Glomerular visceral epithelial cell (primary cell): ENCODE data around the gene YIPF6.
"Not testable (repeated sequence)": the region's sequence is repeated elsewhere in the genome, so short reads cannot be mapped to it uniquely, and the experiment has no call there.

Source experiments
- DNase-seq: peaks from one replicate; pipeline ENCODE4 v3.0.0-alpha.2; 2016; ENCODE audit errors: extremely low spot score

Gene YIPF6

GRCh38 chrX:68506649-68507048 lies 7.8 kb downstream of the YIPF6 start:
- no peak for DNase-seq

- DNase-seq = peak; percentile 1
Measured at GRCh38 chrX:68508799-68509198, 9.9 kb downstream of the YIPF6 start.

- DNase-seq = peak; percentile 42
Measured at GRCh38 chrX:68511255-68511654, 12.4 kb downstream of the YIPF6 start.

- not testable (repeated sequence) for DNase-seq
Measured at GRCh38 chrX:68524680-68525079, 25.8 kb downstream of the YIPF6 start.

DNA sequence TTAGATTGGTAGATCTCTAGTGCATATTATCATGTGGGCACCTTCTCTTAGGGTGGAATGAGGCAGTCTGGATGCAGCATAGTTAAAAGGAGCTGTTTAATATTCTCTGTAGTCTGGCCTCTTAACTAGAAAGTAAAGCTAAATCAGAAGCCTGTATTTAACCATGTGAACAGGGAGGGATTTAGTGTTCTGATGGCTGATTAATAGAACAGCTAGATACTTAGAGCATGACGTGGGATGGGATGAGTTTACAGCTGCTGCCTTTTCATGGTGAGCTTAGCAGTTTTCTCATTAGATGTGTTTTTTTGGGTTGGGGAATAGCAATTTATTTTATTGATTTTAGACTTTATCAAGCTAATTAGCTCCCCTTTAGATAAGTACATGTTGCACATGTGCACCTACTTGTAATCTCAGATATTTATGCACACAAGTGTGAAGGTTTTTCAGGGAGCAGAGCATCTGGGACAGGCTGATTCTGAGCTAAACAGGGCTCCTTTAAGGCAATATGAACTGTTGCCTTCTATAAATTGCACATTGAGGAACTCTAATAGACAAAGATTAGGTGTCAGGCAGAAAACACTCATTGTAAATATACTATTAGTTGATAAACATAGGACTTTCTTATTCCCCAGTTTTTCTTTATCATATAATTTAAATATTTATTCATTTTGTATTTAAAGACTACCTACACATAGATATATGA lies 34.1 kb downstream of the YIPF6 start:
- DNase-seq = no peak

- DNase-seq = no peak
Measured at GRCh38 chrX:68533656-68534055, 34.8 kb downstream of the YIPF6 start.

DNA sequence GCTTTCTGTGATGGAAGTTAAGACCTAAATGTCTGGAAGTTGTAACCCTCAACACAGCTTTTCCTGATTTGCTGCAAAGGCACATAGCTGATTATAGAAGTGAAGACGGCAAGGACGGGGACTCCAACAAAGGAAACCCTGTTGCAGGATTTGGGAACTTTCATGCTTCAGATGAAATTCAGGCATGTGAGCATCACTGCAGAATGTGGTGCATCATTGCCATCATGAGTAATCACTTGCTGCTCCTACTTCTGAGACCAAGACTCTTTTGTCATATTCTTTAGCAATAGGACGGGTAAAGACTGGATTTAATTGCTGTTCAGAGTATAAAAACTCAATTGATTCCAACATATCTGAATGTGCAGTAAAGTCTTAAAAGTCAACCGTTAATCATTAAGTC lies 35.8 kb downstream of the YIPF6 start:
- no peak for DNase-seq

GRCh38 chrX:68536429-68536828 lies 37.6 kb downstream of the YIPF6 start:
- DNase-seq = no peak

DNA sequence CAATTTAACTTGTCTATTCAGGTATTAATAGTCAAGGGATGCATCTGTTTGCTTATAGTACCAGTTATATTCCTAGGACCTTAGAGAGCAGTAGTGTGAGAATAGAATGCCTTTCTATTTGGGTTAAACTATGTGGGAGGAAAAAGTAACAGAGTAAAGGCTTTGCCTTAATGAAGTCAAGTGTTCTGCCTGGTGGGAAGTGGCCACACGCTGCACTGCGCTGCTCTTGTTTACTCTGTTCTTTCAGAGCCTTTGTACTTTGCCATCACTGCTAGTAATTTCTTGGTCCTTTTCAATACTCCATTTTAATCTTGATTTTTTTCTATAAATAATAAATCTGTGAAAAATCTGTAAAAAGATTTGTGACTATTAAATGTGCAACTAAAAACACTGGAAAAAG lies 38.0 kb downstream of the YIPF6 start:
- DNase-seq = no peak

GRCh38 chrX:68550193-68550592 lies 51.3 kb downstream of the YIPF6 start:
- DNase-seq = no peak

- DNase-seq = no peak
Measured at GRCh38 chrX:68556036-68556435, 57.2 kb downstream of the YIPF6 start.

DNA sequence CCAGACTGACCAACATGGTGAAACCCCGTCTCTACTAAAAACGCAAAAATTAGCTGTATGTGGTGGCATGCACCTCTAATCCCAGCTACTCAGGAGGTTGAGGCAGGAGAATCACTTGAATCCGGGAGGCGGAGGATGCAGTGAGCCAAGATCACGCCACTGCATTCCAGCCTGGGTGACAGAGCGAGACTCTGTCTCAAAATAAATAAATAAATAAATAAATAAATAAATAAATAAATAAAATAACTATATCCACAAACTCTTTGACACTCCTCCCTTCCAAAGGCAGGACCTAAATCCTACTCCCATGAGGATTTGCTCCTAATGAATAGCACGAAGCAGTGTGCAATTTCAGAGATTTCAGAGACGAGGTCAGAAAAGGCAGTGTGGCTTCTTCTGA lies 58.3 kb downstream of the YIPF6 start:
- DNase-seq = not testable (repeated sequence)

DNA sequence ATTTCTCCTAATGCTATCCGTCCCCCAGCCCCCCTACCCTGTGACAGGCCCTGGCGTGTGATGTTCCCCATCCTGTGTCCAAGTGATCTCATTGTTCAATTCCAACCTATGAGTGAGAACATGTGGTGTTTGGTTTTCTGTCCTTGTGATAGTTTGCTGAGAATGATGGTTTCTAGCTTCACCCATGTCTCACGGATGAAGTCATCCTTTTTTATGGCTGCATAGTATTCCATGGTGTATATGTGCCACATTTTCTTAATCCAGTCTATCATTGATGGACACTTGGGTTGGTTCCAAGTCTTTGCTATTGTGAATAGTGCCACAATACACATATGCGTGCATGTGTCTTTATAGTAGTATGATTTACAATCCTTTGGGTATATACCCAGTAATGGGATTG lies 61.1 kb downstream of the YIPF6 start:
- DNase-seq = not testable (repeated sequence)

GRCh38 chrX:68568136-68568535 lies 69.3 kb downstream of the YIPF6 start:
- DNase-seq = no peak

- no peak for DNase-seq
Measured at GRCh38 chrX:68570598-68570997, 71.7 kb downstream of the YIPF6 start.

DNA sequence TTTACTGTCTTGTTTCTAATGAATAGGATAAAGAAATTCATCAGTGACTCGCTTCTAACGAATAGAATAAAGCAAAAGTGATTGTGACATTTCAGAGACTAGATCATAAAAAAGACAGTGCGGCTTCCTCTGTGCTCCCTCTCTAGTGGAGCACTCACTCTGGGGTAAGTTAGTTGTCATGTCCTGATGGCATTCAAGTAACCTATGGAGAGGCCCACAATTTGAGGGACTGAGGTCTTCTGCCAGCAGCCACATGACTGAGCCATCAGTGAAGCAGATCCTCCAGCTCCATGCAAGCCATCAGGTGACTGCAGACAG lies 72.4 kb downstream of the YIPF6 start:
- no peak for DNase-seq

GRCh38 chrX:68571610-68572311 lies 72.9 kb downstream of the YIPF6 start:
- DNase-seq = peak; percentile 56

DNA sequence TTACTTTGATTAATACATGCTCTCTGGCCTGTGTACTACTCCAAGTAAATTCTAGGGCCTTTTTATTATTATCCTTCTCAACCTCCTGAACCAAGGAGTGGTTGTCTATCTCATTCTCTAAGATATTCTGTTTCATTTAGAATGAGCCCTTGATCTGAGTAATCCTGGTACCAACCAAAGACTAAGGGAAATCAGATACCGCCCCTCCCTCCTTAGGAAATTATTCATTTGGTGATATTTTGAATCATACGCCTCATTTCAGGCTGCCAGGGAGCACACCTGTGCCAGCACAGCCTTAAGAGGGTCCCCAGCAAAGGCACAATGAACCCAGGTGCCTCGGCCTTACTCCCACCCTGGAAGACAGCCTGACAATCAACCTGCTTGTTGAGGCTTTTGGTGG lies 75.4 kb downstream of the YIPF6 start:
- DNase-seq = no peak

DNA sequence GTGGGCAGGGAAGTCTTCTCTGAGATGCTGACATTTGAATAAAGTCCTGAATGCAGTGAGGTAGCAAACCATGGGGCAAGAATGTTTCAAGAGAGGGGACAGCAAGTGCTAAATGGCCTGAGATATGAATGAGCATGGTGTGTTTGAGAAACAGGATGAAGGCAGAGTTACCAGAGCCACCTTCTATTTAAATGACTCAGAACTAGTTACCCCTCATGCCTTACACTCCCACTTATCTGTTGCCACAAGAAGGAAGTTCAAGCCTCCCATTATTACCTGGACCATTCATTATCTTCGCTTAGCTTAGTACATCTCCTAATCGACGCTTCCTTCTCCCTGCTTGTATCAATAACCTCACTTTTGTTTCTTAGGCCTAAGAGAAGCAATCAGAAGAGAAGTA lies 81.0 kb downstream of the YIPF6 start:
- no peak for DNase-seq

- no peak for DNase-seq
Measured at GRCh38 chrX:68584221-68584620, 85.4 kb downstream of the YIPF6 start.
